Psoas muscle (tissue), 8 donors: Measurements from ENCODE around the gene ANXA1. TPM values are rescaled to one million over a fixed set of nuclear protein-coding genes. Genes with fewer than 3 reads are reported as not detected.

Experiments used
- ATAC-seq, 4 donors: fragments of 200-7000 bp; cut with Tn5 transposase; one replicate each; pipeline ENCODE4 v1.9.1; 2020; ENCODE audit warnings: moderate library complexity in 3 of 4, mild to moderate bottlenecking in 2 of 4
- DNase-seq, 2 donors: peaks; one replicate each; pipeline ENCODE4 v3.0.0-alpha.2; 2020
- H3K27ac ChIP-seq: fragments of 200-600 bp; one replicate; pipeline ENCODE4 v1.8.0; 2022
- H3K27me3 ChIP-seq, 3 donors: fragments of 200-600 bp in 1 of 3; one replicate each; pipeline versions ENCODE4 v1.6.1 to v1.8.0; 2013 to 2022; ENCODE audit warnings: low read length in 2 of 3, mild to moderate bottlenecking in 2 of 3, moderate library complexity in 1 of 3; ENCODE audit not compliant: insufficient read depth in 3 of 3
- H3K36me3 ChIP-seq, 2 donors: fragments of 200-600 bp in 1 of 2; one replicate each; pipeline versions ENCODE4 v1.6.1 to v1.8.0; 2013 to 2022; ENCODE audit warnings: low read depth in 1 of 2, mild to moderate bottlenecking in 1 of 2, moderate library complexity in 1 of 2; ENCODE audit not compliant: insufficient read depth in 1 of 2
- H3K4me1 ChIP-seq: fragments of 200-600 bp; one replicate; pipeline ENCODE4 v1.8.0; 2022
- H3K4me3 ChIP-seq: fragments of 200-600 bp; one replicate; pipeline ENCODE4 v1.8.0; 2022; ENCODE audit warnings: mild to moderate bottlenecking
- H3K9me3 ChIP-seq: fragments of 200-600 bp; one replicate; pipeline ENCODE4 v1.8.0; 2022
- WGBS, 3 donors: extraction: QIAGEN DNeasy Blood & Tissue Kit; methylation state at CpG; one replicate each; pipeline versions ENCODE4 v1.1.6 to v1.1.7; 2013; 5-methylcytosine and 5-hydroxymethylcytosine counted together
- intact Hi-C, 2 donors: fragments of 100-400 bp; cut with DNase I; formaldehyde crosslinking; loops; one replicate each; pipeline versions ENCODE4 v1.11.0 to v1.14.2; 2022
- polyA plus RNA-seq, 3 donors: library from polyadenylated mRNA; stranded (reverse); fragments of 200-250 nt; gene quantifications; one replicate each; pipeline ENCODE4 v1.2.3, GENCODE V29; 2013
- total RNA-seq, 4 donors: library from RNA; stranded (reverse); fragmentation: NEBNext Ultra II Directional in 2 of 4; extraction: Animal tissue kit (Norgen Biotek cat#: 25700) in 2 of 4; gene quantifications; one replicate each; pipeline versions ENCODE4 v1.2.1 to v1.2.4, GENCODE V29; 2021 to 2023
- TF ChIP-seq, protein P1 (sequence below): fragments of 200-600 bp; IDR thresholded peaks from one replicate; pipeline ENCODE4 v1.8.0; 2022; ENCODE audit warnings: antibody characterized with exemption
- donor health status: healthy with polysubstance abuse.
- donor health status: DM: no; HTN: no; CAD: no; lungs with moderate emphysema.
- donor health status: Bipolar disorder and iron deficiency.
- donor health status: healthy.
- donor health status: DM: yes; HTN: yes; CAD: no.
- donor health status: DM: no; HTN: no; CAD: no.
- donor health status: DM: no; HTN: no; CAD: no.
- donor health status: DM: yes; HTN: yes; CAD: no.

ANXA1 gene
- total and polyA plus RNA-seq, 7 donors: 20.7 to 60.8 (median 25.8) TPM

DNA sequence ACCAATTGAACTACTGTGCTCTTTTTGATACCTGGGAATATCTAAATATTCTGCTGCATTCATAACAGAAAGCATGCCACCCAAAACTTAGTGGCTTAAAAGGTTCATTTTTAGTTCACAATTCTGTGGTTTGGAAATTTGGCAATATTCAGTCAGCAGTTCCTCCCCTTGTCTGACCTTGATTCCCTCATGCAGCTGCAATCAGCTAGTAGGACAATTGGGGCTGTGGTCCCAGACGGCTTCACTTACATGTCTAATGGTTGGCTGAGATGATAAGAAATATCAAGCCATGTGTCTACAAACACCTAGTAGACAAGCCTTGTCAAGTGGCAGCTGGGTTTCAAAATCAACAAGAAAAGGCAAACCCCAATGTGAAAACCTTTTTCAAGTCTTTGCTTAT lies 51.3 kb downstream of the ANXA1 start:
- 0 to 21% (median 0%) methylated on average over 1 of the region's 1 CpG for WGBS, 3 donors
- Histone ChIP-seq H3K27me3 (no peaks in the 10 kb centered on the region), H3K9me3 (no peaks in the 10 kb centered on the region), H3K36me3 (no peaks in the 10 kb centered on the region), H3K4me1 (no peaks in the 10 kb centered on the region), H3K27ac (no peak overlapping the region), H3K4me3 (no peak overlapping the region)
- intact Hi-C loops: loop anchor here (5.0 to 10.0 kb wide), 2 partner anchors 1372 to 1539 kb away; no protein-coding TSS in a partner anchor
- DNase-seq: no peak
- TF ChIP-seq, protein P1, sequence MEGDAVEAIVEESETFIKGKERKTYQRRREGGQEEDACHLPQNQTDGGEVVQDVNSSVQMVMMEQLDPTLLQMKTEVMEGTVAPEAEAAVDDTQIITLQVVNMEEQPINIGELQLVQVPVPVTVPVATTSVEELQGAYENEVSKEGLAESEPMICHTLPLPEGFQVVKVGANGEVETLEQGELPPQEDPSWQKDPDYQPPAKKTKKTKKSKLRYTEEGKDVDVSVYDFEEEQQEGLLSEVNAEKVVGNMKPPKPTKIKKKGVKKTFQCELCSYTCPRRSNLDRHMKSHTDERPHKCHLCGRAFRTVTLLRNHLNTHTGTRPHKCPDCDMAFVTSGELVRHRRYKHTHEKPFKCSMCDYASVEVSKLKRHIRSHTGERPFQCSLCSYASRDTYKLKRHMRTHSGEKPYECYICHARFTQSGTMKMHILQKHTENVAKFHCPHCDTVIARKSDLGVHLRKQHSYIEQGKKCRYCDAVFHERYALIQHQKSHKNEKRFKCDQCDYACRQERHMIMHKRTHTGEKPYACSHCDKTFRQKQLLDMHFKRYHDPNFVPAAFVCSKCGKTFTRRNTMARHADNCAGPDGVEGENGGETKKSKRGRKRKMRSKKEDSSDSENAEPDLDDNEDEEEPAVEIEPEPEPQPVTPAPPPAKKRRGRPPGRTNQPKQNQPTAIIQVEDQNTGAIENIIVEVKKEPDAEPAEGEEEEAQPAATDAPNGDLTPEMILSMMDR: no peak
- ATAC-seq: no peak

DNA sequence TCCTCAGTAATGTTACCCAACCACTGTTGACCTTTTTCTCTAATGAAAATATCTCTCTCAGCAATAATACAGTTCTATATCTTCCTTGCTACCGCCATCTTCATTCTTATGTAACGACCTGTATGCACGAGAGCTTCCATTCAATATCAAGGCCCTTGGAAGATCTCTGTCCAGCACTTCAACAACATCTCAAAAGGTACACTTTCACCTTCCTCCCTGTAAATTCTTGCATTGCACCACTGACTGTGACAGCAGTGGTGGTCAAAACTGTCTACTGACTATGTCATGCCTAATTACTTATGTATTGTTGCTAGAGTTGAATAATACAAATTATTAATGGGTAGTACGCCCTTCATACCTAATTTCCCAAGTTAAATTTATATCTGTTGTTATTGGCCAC lies 53.3 kb downstream of the ANXA1 start:
- Histone ChIP-seq H3K27me3 (no peaks in the 10 kb centered on the region), H3K9me3 (no peaks in the 10 kb centered on the region), H3K4me3 (no peak overlapping the region), H3K4me1 (no peaks in the 10 kb centered on the region), H3K27ac (no peak overlapping the region), H3K36me3 (no peaks in the 10 kb centered on the region)
- intact Hi-C loops: loop anchor here (5.0 to 10.0 kb wide), 2 partner anchors 1370 to 1537 kb away; no protein-coding TSS in a partner anchor
- WGBS, 3 donors: 67 to 80% (median 69%) methylated on average over 4 of the region's 4 CpGs
- ATAC-seq (no peak), DNase-seq (no peak)
- TF ChIP-seq, protein P1: no peak

DNA sequence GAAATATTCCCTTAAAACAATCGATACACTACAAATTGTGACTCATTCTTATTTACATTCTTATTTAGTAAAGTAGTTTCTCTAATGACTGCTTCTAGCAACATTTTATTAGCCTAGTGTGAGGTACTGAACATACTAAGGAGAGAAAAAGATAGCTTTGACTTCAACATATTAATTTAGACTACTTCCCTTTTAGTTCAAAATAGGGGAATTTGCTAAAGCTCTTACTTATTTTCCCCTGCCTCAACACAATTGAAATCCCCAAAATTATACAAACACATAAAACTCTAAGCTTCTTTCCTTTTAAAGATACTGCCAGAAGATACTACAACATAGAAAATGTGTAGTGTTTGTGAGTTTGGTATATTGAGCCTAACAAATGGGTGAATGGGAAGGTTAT lies 55.2 kb downstream of the ANXA1 start:
- ATAC-seq: no peak
- TF ChIP-seq, protein P1: no peak
- 93 to 98% (median 97%) methylated on average over 1 of the region's 1 CpG for WGBS, 3 donors
- Histone ChIP-seq H3K9me3 (no peaks in the 10 kb centered on the region), H3K36me3 (no peaks in the 10 kb centered on the region), H3K4me1 (no peaks in the 10 kb centered on the region), H3K27me3 (peaks cover 0 to 2% (median 0%) of the 10 kb centered on the region in 3 donors), H3K4me3 (no peak overlapping the region), H3K27ac (no peak overlapping the region)
- DNase-seq: no peak
- intact Hi-C loops: loop anchor here in 1 of 2 donors (10.0 kb wide), 1 partner anchor 1368 kb away; no protein-coding TSS in a partner anchor

DNA sequence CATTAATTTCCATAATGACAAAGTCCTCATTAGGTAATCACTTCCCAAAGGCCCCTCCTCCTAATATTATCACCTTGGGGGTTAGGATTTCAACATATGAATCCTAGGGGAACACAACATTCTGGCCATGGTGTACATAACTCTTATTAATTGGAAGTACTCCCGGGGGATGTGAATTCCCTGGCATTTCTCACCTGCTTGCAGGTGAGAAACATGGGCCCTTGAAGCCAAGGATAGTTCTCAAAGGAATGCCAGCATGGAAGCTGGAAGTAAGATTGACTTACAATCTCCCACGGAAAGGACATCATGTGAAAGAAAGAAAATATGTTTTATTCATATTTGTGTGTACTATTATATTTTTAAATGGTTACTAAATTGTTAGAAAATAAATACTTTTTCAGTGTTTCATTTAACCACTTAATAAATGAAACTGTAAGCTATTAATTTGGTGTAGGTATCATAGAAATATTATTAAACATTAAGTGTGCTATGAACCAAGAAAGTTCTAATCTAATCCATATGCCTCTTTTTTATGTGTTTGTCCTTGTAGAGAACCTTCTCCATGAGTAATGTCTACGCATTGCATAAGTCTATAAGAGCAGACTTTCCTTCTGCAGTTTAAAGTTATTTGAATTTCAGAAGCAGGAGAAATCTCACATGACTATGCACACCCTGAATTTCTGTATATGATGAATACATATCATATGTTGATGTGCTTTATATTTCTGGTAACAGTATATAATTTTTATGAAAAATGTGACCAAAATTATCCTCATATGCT lies 59.4 kb downstream of the ANXA1 start:
- no peaks in the 10 kb centered on the region for H3K4me1 ChIP-seq
- no peak overlapping the region for H3K4me3 ChIP-seq
- peaks cover 0 to 2% (median 0%) of the 10 kb centered on the region in 3 donors for H3K27me3 ChIP-seq
- 42 to 56% (median 50%) methylated on average over 3 of the region's 3 CpGs for WGBS, 3 donors
- TF ChIP-seq, protein P1: no peak
- intact Hi-C loops: no loop called here
- H3K36me3 ChIP-seq: no peaks in the 10 kb centered on the region
- H3K27ac ChIP-seq: no peak overlapping the region
- DNase-seq (no peak), ATAC-seq (no peak)
- H3K9me3 ChIP-seq: no peaks in the 10 kb centered on the region
